NT2/D1 (cell line): ENCODE measurements around the gene NAPB.

Source experiments
- DNase-seq: peaks from one replicate; pipeline ENCODE4 v3.0.0-alpha.2; 2011; ENCODE audit warnings: low read depth, low spot score
- H3K27me3 ChIP-seq: 2 replicates; pipeline ENCODE4 v1.6.0; 2011; ENCODE audit warnings: mild to moderate bottlenecking; ENCODE audit not compliant: insufficient read length, insufficient read depth
- H3K36me3 ChIP-seq: 2 replicates; pipeline ENCODE4 v1.6.1; 2011; ENCODE audit warnings: mild to moderate bottlenecking, low read length, mixed read lengths; ENCODE audit not compliant: insufficient read depth, insufficient read length
- H3K4me1 ChIP-seq: 2 replicates; pipeline ENCODE4 v1.5.1; 2011; ENCODE audit not compliant: insufficient read depth, insufficient read length
- H3K4me3 ChIP-seq: 2 replicates; pipeline ENCODE4 v1.5.1; 2011; ENCODE audit warnings: low read depth; ENCODE audit not compliant: insufficient read length
- H3K9ac ChIP-seq: 2 replicates; pipeline ENCODE4 v1.6.0; 2011; ENCODE audit warnings: low read depth; ENCODE audit not compliant: insufficient read length
- H3K9me3 ChIP-seq: 2 replicates; pipeline ENCODE4 v1.5.1; 2011; ENCODE audit warnings: mild to moderate bottlenecking, low read length; ENCODE audit not compliant: insufficient read depth
- SUZ12 ChIP-seq: IDR thresholded peaks from 2 replicates; pipeline ENCODE4 v1.6.1; 2011; ENCODE audit not compliant: insufficient read length, insufficient read depth; ENCODE audit errors: extremely low read depth
- YY1 ChIP-seq: IDR thresholded peaks from 2 replicates; pipeline ENCODE4 v1.6.1; 2011; ENCODE audit not compliant: insufficient read length, insufficient read depth
- ZNF274 ChIP-seq: IDR thresholded peaks from 2 replicates; pipeline ENCODE4 v1.6.1; 2011; ENCODE audit warnings: mild to moderate bottlenecking, low read depth, low read length

The NAPB gene

DNA sequence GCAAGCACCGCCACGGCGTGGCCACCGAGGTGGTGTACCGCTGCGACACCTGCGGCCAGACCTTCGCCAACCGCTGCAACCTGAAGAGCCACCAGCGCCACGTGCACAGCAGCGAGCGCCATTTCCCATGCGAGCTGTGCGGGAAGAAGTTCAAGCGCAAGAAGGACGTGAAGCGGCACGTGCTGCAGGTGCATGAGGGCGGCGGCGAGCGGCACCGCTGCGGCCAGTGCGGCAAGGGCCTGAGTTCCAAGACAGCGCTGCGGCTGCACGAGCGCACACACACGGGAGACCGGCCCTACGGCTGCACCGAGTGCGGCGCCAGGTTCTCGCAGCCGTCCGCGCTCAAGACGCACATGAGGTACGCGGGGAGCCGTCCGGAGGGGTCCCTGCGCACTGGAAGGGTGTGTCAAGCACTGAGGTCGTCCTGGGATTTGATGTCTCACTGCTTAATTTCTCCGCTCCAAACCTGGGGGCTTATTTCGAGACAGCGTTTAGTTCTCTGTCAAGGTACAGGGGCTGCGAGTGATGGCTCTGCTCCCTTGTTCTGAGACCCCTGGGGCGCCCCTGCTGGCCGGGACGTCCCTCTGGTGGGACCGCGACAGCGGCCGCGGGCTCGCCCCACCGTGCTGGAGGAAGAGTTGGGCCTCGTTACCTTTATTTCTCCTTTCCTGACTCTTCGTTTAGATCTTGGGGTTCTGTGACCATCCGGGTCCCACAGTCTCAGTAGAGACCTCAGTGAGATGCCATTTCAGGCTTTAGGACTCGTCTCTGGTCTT, 55.7 kb downstream of the NAPB start:
- DNase-seq = no peak
- H3K4me3 ChIP-seq = no peak overlapping the region
- peaks cover 60% of the 10 kb centered on the region for H3K36me3 ChIP-seq
- no peaks in the 10 kb centered on the region for H3K27me3 ChIP-seq
- no peak overlapping the region for H3K9ac ChIP-seq
- TF ChIP-seq ZNF274 (no peak), SUZ12 (no peak), YY1 (no peak)
- H3K9me3 ChIP-seq = no peaks in the 10 kb centered on the region
- H3K4me1 ChIP-seq = peaks cover 7% of the 10 kb centered on the region

DNA sequence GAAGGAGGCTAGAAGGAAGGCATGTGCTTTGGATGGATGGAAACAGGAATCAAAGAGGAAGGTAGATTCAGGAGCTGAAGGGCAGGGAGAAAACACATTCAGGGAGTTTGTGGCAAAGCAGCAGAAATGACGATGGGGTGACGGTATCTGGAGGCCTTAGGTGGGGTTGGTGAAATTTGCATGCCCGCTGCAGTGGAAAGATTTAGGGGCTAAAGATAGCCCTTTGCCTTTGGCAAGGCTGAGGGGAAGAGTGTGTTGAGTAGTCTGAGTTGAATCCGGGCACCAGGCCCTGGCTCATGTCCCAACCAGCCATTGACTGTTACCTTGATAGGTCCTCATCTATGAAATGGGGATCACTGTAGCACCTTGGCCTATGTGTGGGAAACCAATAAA, 58.0 kb downstream of the NAPB start:
- Histone ChIP-seq H3K9ac (peak overlapping the region; percentile 85), H3K4me1 (peaks cover 9% of the 10 kb centered on the region), H3K36me3 (peaks cover 37% of the 10 kb centered on the region), H3K9me3 (no peaks in the 10 kb centered on the region), H3K27me3 (no peaks in the 10 kb centered on the region), H3K4me3 (peak overlapping the region; percentile 80)
- TF ChIP-seq YY1 (no peak), ZNF274 (no peak), SUZ12 (no peak)
- DNase-seq = no peak

GRCh38 chr20:23362392-23363256, 58.7 kb downstream of the NAPB start:
- Histone ChIP-seq H3K36me3 (peaks cover 32% of the 10 kb centered on the region), H3K9me3 (no peaks in the 10 kb centered on the region), H3K9ac (peak overlapping the region; percentile 85), H3K27me3 (no peaks in the 10 kb centered on the region), H3K4me1 (peaks cover 9% of the 10 kb centered on the region), H3K4me3 (peak overlapping the region; percentile 80)
- TF ChIP-seq YY1 = no peak
- TF ChIP-seq SUZ12 = no peak
- TF ChIP-seq ZNF274 = no peak
- no peak for DNase-seq

DNA sequence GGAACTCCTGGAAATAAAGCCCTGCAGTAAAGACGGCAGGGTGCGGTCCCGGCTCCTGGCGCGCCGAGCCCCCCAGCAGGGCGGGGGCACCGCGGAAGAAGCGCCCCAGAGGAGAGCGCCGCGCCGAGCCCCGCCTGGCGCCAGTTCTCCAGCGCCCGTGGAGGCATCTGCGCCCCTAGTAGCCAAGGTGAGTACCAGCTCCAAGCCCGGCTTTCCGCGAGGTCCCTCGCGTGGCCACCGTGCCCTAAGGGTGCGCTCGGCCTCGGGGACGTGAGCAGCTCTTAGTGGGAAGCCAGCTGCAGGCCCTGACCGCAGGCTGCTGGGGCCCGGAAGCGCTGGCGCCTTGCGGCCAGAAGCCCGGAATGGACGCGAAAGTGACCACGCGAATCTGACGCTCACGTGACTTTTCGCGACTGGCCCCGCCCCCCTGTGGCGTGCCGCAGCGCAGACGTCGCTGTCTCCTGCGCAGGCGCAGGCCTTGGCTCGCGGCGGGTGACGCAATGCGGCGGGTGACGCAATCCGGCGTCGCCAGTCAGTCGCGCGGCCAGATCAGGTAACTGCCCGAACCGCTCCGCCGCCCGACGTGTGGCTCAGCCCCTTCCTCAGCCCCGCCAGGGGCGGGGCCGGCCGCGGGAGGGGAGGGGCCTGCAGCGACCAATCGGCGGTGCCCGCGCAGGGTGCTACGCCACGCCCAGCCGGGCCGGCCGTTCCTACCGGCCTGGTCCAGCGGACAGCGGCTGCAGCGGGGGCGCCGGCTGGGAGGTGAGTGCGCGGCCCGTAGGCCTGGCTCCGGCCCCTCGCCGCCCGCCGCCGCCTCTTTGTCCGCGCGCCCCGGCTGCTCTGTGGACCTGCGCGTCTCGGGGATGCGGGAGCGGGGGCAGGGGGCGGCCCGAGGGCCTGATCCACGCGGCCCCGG, 59.6 kb downstream of the NAPB start, which contains the start of gene GZF1:
TSS of gene GZF1 (plus strand) at position 707 of the 916 bp plus-strand sequence. CDS start 2,202 bp downstream, outside the sequence.
- TF ChIP-seq YY1 = no peak
- TF ChIP-seq ZNF274 = no peak
- no peak for TF ChIP-seq SUZ12
- Histone ChIP-seq H3K36me3 (peaks cover 24% of the 10 kb centered on the region), H3K9me3 (no peaks in the 10 kb centered on the region), H3K4me3 (peak within 1 kb of the TSS; percentile 89), H3K9ac (peak within 1 kb of the TSS; percentile 96), H3K4me1 (peaks cover 9% of the 10 kb centered on the region), H3K27me3 (no peaks in the 10 kb centered on the region)
- DNase-seq = peak; percentile 92

- no peak for DNase-seq
- TF ChIP-seq ZNF274 (no peak), YY1 (no peak), SUZ12 (no peak)
- Histone ChIP-seq H3K9me3 (no peaks in the 10 kb centered on the region), H3K36me3 (peaks cover 24% of the 10 kb centered on the region), H3K4me1 (peaks cover 11% of the 10 kb centered on the region), H3K4me3 (peak overlapping the region; percentile 89), H3K27me3 (no peaks in the 10 kb centered on the region), H3K9ac (peak overlapping the region; percentile 96)
Observed at GRCh38 chr20:23361119-23361475, 60.2 kb downstream of the NAPB start.

DNA sequence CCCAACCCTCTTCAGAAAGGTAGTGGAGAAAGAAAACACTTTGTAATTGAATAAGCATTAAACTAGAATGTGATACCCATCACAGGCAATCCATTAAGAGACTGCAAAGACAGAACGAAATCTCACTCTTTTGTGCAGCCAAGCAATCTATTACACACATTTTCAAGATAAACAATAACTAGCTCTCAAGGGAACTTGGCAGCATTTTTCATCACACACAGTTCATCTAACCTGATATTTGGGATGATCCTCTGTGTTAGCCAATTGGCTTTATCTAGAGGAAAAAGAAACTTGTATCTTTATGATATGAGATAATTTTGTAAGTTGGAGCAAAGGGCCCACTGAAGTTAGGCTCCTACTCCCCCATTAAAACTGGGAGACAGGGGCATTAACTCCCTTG, 60.8 kb downstream of the NAPB start:
- peak overlapping the region; percentile 96 for H3K9ac ChIP-seq

More for the DNA sequence above, 60.8 kb downstream of the NAPB start:
- Histone ChIP-seq H3K4me3 (peak overlapping the region; percentile 89), H3K9me3 (no peaks in the 10 kb centered on the region), H3K27me3 (no peaks in the 10 kb centered on the region), H3K4me1 (peaks cover 11% of the 10 kb centered on the region), H3K36me3 (peaks cover 23% of the 10 kb centered on the region)
- TF ChIP-seq YY1 (no peak), ZNF274 (no peak), SUZ12 (no peak)
- DNase-seq = no peak
